ENCODE results near the gene APLP2.

APLP2 gene

DNA sequence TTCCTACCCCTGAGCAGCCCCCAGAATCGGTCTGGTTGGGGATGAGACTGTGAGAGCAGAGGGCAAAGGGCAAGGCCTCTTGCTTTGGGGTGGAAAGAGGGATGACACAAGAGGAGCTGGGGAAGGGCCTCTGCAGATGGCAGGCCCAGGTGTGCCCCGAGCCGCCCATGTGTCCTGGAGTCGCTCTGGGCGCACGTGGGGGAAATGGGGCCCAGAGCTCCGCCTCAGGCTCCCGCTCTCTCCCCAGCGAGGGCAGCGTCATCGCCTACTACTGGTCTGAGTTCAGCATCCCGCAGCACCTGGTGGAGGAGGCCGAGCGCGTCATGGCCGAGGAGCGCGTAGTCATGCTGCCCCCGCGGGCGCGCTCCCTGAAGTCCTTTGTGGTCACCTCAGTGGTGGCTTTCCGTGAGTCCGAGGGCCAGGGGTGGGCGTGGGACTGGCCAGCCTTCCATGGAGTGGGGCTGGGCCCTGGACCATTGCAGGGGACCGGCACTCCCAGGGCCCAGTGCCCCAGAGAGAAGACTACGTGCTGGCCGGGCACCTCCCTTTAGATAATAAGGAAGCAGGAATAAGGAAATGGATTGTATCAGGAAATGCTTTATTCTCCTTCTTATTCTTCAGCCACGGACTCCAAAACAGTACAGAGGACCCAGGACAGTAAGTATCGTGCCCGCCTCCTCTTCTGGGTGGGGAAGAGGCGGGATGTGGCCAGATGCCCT, 120.0 kb downstream of the APLP2 start:
- H3K27me3 ChIP-seq (ENCODE audit: low read length): no peaks in the 10 kb centered on the region
- H3K9ac ChIP-seq (ENCODE audit: low read length): no peak overlapping the region
- H3K27ac ChIP-seq (ENCODE audit: low read depth, low read length): no peak overlapping the region
- no peaks in the 10 kb centered on the region for H3K9me2 ChIP-seq (replicated peaks; ENCODE audit: insufficient read depth, low read length)
- no peak for TF ChIP-seq EZH2phosphoT487 (conservative IDR thresholded peaks at IDR 0.05; ENCODE audit: low read length)
- TF ChIP-seq, protein P1, sequence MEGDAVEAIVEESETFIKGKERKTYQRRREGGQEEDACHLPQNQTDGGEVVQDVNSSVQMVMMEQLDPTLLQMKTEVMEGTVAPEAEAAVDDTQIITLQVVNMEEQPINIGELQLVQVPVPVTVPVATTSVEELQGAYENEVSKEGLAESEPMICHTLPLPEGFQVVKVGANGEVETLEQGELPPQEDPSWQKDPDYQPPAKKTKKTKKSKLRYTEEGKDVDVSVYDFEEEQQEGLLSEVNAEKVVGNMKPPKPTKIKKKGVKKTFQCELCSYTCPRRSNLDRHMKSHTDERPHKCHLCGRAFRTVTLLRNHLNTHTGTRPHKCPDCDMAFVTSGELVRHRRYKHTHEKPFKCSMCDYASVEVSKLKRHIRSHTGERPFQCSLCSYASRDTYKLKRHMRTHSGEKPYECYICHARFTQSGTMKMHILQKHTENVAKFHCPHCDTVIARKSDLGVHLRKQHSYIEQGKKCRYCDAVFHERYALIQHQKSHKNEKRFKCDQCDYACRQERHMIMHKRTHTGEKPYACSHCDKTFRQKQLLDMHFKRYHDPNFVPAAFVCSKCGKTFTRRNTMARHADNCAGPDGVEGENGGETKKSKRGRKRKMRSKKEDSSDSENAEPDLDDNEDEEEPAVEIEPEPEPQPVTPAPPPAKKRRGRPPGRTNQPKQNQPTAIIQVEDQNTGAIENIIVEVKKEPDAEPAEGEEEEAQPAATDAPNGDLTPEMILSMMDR (IDR thresholded peaks at IDR 0.05; ENCODE audit: insufficient read depth, low read length, poor library complexity, severe bottlenecking): no peak
- no peak overlapping the region for H3K4me2 ChIP-seq (ENCODE audit: low read depth, low read length, poor library complexity, severe bottlenecking)
- no peaks in the 10 kb centered on the region for H3K9me3 ChIP-seq (ENCODE audit: insufficient read depth, low read length)
- no peaks in the 10 kb centered on the region for H4K20me1 ChIP-seq (ENCODE audit: low read depth, low read length)
- no peak overlapping the region for H2AFZ ChIP-seq (ENCODE audit: low read depth, low read length, severe bottlenecking)
- H3K36me3 ChIP-seq (ENCODE audit: low read length): no peaks in the 10 kb centered on the region
- no peaks in the 10 kb centered on the region for H3F3A ChIP-seq (ENCODE audit: insufficient read depth)
- no peak overlapping the region for H3K4me3 ChIP-seq (ENCODE audit: insufficient read depth, low read length, poor library complexity, severe bottlenecking)
- peaks cover 49% of the 10 kb centered on the region for H3K79me2 ChIP-seq (ENCODE audit: insufficient read depth, low read length)

DNA sequence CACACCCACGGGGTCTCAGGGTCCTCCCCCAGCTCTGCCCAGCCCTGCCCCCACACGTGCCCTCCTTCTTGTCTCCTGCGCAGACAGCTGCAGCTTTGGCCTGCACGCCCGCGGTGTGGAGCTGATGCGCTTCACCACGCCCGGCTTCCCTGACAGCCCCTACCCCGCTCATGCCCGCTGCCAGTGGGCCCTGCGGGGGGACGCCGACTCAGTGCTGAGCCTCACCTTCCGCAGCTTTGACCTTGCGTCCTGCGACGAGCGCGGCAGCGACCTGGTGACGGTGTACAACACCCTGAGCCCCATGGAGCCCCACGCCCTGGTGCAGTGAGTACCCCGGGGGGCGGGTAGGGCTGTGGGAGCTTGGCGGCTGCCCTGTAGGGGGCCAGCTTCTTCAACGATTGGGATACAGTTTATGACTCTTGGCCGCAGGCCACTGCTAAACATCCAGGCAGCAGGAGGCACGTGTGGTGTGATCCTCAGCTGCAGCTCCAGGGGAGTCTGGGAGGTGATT, 120.7 kb downstream of the APLP2 start:
- Histone ChIP-seq H3K9me2 (replicated peaks; ENCODE audit: insufficient read depth, low read length) (no peaks in the 10 kb centered on the region), H2AFZ (ENCODE audit: low read depth, low read length, severe bottlenecking) (no peak overlapping the region), H3K27me3 (ENCODE audit: low read length) (no peaks in the 10 kb centered on the region), H3K4me3 (ENCODE audit: insufficient read depth, low read length, poor library complexity, severe bottlenecking) (no peak overlapping the region), H3K79me2 (ENCODE audit: insufficient read depth, low read length) (peaks cover 41% of the 10 kb centered on the region), H3K9ac (ENCODE audit: low read length) (no peak overlapping the region), H3K9me3 (ENCODE audit: insufficient read depth, low read length) (no peaks in the 10 kb centered on the region), H3F3A (ENCODE audit: insufficient read depth) (no peaks in the 10 kb centered on the region), H3K4me2 (ENCODE audit: low read depth, low read length, poor library complexity, severe bottlenecking) (no peak overlapping the region), H3K27ac (ENCODE audit: low read depth, low read length) (no peak overlapping the region), H4K20me1 (ENCODE audit: low read depth, low read length) (no peaks in the 10 kb centered on the region), H3K36me3 (ENCODE audit: low read length) (no peaks in the 10 kb centered on the region)
- no peak for TF ChIP-seq EZH2phosphoT487 (conservative IDR thresholded peaks at IDR 0.05; ENCODE audit: low read length)
- TF ChIP-seq, protein P1 (IDR thresholded peaks at IDR 0.05; ENCODE audit: insufficient read depth, low read length, poor library complexity, severe bottlenecking): no peak

DNA sequence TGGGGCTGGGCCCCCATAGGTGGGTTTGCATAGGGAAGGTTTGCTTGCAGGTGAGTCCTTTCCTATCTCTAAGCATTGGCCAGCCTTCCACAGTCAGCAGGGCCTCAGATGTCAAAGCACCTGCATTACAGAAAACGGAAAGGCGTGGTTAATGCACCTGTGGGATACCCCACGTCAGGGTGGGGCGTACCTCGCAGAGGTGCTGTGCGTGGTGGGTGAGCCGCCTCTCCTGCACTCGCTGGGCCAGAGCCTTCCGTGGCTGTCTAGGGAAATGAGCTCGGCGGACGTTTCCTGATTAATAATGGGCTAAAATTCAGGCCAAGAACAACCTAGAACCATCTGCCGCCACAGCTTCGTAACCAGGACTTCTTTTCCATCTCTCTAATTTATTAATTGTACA, 122.2 kb downstream of the APLP2 start:
- Histone ChIP-seq H2AFZ (ENCODE audit: low read depth, low read length, severe bottlenecking) (no peak overlapping the region), H3K4me3 (ENCODE audit: insufficient read depth, low read length, poor library complexity, severe bottlenecking) (no peak overlapping the region), H3K27me3 (ENCODE audit: low read length) (no peaks in the 10 kb centered on the region), H3K9me3 (ENCODE audit: insufficient read depth, low read length) (no peaks in the 10 kb centered on the region), H3K36me3 (ENCODE audit: low read length) (no peaks in the 10 kb centered on the region), H3F3A (ENCODE audit: insufficient read depth) (no peaks in the 10 kb centered on the region), H3K9me2 (replicated peaks; ENCODE audit: insufficient read depth, low read length) (no peaks in the 10 kb centered on the region), H3K27ac (ENCODE audit: low read depth, low read length) (no peak overlapping the region), H3K9ac (ENCODE audit: low read length) (no peak overlapping the region), H3K79me2 (ENCODE audit: insufficient read depth, low read length) (peaks cover 26% of the 10 kb centered on the region), H3K4me2 (ENCODE audit: low read depth, low read length, poor library complexity, severe bottlenecking) (no peak overlapping the region), H4K20me1 (ENCODE audit: low read depth, low read length) (no peaks in the 10 kb centered on the region)
- TF ChIP-seq, protein P1 (IDR thresholded peaks at IDR 0.05; ENCODE audit: insufficient read depth, low read length, poor library complexity, severe bottlenecking): no peak
- TF ChIP-seq EZH2phosphoT487 (conservative IDR thresholded peaks at IDR 0.05; ENCODE audit: low read length): no peak
